HG02763 (cell line): Measurements from ENCODE around the gene PCDHB1.
"Not testable (repeated sequence)": the region's sequence is repeated elsewhere in the genome, so short reads cannot be mapped to it uniquely, and the experiment has no call there.

Experiments used
- ATAC-seq: cut with Tn5 transposase; IDR thresholded peaks from one replicate; pipeline ENCODE4 v1.9.1; 2021; ENCODE audit warnings: mild to moderate bottlenecking, moderate library complexity; ENCODE audit not compliant: unreplicated experiment

PCDHB1 gene

DNA sequence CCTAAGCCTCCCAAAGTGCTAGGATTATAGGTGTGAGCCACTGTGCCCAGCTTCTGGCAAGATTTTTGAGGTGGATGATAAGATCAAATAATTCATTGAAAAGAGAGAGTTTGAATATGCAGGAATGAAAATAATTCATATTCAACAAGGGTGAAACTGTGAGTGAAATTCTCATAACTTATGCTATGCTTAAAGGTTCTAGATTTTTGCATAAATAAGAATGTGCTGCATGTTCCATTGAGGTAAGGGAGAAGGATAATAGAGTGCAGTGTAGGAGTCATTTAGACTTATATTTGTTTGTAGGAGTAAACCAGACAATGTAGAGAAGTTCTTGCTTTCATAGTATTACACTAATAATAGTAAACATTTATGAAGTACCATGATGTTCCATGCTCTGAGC is 31.1 kb downstream of the PCDHB1 start:
- no peak for ATAC-seq

DNA sequence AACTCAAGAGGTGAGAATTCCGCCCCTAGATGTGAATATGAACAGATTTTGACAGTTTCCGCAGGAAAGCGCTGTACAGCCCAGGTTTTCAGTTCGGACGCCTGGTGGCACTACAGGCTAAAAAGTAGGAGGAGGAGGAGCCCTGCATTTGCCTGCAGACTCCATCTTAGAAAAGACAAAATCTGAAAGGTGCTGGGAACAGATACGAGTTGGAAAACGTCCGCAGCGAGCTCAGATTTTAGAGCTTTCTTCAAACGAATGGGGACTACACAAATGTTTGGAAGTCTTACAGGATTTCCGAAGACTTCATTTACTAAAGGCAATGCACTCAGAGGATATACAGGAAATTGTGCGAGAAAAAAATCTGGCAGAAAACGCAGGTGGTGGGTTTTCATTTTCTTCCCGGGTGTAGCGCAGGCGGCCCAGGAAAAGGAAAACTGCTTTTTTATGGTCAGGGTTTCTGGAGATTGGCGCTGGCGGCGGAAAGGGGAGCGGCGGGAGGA is 33.4 kb downstream of the PCDHB1 start:
- peak; percentile 72 for ATAC-seq

DNA sequence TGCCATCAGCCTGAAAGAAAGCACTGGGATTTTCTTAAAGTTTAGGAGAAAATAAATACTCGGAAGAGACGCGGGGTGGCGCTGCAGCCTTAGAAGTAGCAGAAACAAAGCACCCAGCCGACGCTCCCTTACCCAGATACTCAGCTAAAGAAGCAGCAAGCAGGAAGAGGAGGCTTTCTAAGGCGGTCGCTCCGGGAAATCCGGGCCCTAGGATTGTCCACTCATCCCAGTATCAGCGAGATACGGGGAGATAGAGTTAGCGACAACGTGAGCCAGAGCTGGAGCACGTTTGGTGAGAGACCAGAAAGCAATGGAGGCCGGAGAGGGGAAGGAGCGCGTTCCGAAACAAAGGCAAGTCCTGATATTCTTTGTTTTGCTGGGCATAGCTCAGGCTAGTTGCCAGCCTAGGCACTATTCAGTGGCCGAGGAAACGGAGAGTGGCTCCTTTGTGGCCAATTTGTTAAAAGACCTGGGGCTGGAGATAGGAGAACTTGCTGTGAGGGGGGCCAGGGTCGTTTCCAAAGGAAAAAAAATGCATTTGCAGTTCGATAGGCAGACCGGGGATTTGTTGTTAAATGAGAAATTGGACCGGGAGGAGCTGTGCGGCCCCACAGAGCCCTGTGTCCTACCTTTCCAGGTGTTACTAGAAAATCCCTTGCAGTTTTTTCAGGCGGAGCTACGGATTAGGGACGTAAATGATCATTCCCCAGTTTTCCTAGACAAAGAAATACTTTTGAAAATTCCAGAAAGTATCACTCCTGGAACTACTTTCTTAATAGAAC is 43.5 kb downstream of the PCDHB1 start, which contains the start of gene PCDHB2:
Gene PCDHB2, plus strand, starts transcription at position 135 of the 782 bp plus-strand sequence. Its CDS starts 176 bp downstream, at position 311.
- no peak for ATAC-seq

DNA sequence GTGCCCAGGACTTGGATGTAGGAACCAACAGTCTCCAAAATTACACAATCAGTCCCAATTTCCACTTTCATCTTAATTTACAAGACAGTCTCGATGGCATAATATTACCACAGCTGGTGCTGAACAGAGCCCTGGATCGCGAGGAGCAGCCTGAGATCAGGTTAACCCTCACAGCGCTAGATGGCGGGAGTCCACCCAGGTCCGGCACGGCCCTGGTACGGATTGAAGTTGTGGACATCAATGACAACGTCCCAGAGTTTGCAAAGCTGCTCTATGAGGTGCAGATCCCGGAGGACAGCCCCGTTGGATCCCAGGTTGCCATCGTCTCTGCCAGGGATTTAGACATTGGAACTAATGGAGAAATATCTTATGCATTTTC is 44.1 kb downstream of the PCDHB1 start:
- ATAC-seq: no peak

DNA sequence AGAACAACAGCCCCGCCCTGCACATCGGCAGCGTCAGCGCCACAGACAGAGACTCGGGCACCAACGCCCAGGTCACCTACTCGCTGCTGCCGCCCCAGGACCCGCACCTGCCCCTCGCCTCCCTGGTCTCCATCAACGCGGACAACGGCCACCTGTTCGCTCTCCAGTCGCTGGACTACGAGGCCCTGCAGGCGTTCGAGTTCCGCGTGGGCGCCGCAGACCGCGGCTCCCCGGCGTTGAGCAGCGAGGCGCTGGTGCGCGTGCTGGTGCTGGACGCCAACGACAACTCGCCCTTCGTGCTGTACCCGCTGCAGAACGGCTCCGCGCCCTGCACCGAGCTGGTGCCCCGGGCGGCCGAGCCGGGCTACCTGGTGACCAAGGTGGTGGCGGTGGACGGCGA is 45.0 kb downstream of the PCDHB1 start:
- not testable (repeated sequence) for ATAC-seq

DNA sequence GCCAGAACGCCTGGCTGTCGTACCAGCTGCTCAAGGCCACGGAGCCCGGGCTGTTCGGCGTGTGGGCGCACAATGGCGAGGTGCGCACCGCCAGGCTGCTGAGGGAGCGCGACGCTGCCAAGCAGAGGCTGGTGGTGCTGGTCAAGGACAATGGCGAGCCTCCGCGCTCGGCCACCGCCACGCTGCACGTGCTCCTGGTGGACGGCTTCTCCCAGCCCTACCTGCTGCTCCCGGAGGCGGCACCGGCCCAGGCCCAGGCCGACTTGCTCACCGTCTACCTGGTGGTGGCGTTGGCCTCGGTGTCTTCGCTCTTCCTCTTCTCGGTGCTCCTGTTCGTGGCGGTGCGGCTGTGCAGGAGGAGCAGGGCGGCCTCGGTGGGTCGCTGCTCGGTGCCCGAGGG is 45.4 kb downstream of the PCDHB1 start:
- not testable (repeated sequence) for ATAC-seq

DNA sequence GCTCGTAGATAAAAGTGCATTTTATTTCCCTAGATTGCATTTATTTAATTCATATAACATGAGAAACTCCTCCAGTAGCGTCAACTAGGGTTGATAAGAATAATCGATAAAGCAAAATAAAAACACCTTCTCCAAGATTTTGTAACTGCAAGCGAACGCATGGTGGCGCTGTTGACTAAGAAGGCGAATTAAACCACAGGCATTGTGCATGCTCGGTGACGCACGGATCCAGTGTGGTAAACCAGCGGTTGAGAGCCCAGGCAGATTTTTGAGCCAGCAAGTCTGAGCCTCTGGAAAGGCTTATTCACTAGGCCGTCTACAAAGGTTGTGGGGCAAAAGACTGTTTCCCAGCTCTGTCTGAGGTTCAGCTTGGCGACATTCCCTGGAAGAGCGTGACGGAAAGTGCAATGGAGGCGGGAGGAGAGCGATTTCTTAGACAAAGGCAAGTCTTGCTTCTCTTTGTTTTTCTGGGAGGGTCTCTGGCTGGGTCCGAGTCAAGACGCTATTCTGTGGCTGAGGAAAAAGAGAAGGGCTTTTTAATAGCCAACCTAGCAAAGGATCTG is 49.1 kb downstream of the PCDHB1 start, which contains the start of gene PCDHB3:
Gene PCDHB3, plus strand, starts transcription at position 231 of the 563 bp plus-strand sequence. Its CDS starts 177 bp downstream, at position 408.
- ATAC-seq: no peak

DNA sequence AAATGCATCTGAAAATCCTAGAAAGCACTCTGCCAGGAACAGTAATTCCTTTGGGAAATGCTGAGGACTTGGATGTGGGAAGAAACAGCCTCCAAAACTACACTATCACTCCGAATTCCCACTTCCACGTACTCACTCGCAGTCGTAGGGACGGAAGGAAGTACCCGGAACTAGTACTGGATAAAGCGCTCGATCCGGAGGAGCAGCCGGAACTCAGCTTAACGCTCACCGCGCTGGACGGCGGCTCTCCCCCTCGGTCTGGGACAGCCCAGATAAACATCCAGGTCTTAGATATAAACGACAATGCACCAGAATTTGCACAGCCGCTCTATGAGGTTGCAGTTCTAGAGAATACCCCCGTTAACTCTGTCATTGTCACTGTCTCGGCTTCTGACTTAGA is 49.9 kb downstream of the PCDHB1 start:
- ATAC-seq: no peak

DNA sequence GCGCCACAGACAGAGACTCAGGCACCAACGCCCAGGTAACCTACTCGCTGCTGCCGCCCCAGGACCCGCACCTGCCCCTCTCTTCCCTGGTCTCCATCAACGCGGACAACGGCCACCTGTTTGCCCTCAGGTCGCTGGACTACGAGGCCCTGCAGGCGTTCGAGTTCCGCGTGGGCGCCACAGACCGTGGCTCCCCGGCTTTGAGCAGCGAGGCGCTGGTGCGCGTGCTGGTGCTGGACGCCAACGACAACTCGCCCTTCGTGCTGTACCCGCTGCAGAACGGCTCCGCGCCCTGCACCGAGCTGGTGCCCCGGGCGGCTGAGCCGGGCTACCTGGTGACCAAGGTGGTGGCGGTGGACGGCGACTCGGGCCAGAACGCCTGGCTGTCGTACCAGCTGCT is 50.9 kb downstream of the PCDHB1 start:
- ATAC-seq: not testable (repeated sequence)

DNA sequence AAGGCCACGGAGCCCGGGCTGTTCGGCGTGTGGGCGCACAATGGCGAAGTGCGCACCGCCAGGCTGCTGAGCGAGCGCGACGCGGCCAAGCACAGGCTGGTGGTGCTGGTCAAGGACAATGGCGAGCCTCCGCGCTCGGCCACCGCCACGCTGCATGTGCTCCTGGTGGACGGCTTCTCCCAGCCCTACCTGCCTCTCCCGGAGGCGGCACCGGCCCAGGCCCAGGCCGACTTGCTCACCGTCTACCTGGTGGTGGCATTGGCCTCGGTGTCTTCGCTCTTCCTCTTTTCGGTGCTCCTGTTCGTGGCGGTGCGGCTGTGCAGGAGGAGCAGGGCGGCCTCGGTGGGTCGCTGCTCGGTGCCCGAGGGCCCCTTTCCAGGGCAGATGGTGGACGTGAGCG is 51.3 kb downstream of the PCDHB1 start:
- not testable (repeated sequence) for ATAC-seq

DNA sequence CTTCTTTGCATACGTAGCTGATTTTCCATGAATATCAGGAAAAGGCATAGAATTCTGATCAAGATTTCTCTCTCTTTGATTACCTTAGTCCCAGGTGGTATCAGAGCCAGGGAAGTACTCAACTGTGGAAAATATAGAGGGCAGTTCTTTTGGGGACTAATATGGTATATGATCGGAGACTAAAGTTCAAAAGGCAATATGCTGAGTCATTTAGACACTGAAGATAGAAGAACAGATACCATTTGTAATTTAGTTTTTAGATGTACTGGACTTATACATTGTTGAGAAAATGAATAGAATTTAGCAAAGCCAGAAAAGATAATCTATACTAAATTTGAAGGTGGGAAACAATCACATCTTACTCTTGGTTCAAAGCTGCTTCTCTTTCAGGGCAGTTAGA is 54.2 kb downstream of the PCDHB1 start:
- ATAC-seq: no peak
